Middle frontal gyrus (tissue), 1 donor: ENCODE measurements around the gene FRMPD2.
"Not testable (repeated sequence)": the region's sequence is repeated elsewhere in the genome, so short reads cannot be mapped to it uniquely, and the experiment has no call there.

Experiments used
- DNase-seq: peaks from one replicate; pipeline ENCODE4 v3.0.0-alpha.2; 2015; ENCODE audit warnings: low spot score; ENCODE audit errors: extremely low spot score

FRMPD2 gene

GRCh38 chr10:48288661-48289060 lies 14.2 kb upstream of the FRMPD2 start:
- no peak for DNase-seq

GRCh38 chr10:48287417-48288391 lies 13.2 kb upstream of the FRMPD2 start:
- peak; percentile 43 for DNase-seq

- no peak for DNase-seq
These were observed 11.9 kb upstream of the FRMPD2 start for GRCh38 chr10:48286356-48286755.

- DNase-seq = no peak
These were observed 11.2 kb upstream of the FRMPD2 start for GRCh38 chr10:48285710-48286109.

GRCh38 chr10:48284811-48285210 lies 10.3 kb upstream of the FRMPD2 start:
- DNase-seq = no peak

GRCh38 chr10:48284002-48284546 lies 9.6 kb upstream of the FRMPD2 start:
- DNase-seq = no peak

- DNase-seq = no peak
These were observed 8.3 kb upstream of the FRMPD2 start for GRCh38 chr10:48282829-48283228.

- DNase-seq = not testable (repeated sequence)
These were observed 7.2 kb upstream of the FRMPD2 start for GRCh38 chr10:48281697-48282096.

GRCh38 chr10:48279081-48279751 lies 4.7 kb upstream of the FRMPD2 start:
- no peak for DNase-seq

GRCh38 chr10:48277093-48277492 lies 2.6 kb upstream of the FRMPD2 start:
- no peak for DNase-seq

- DNase-seq = no peak
These were observed 755 bp downstream of the FRMPD2 start for GRCh38 chr10:48273741-48274140.

GRCh38 chr10:48272682-48273081 lies 1.8 kb downstream of the FRMPD2 start:
- DNase-seq = no peak

- no peak for DNase-seq
These were observed 3.3 kb downstream of the FRMPD2 start for GRCh38 chr10:48271047-48271730.

- DNase-seq = no peak
These were observed 8.0 kb downstream of the FRMPD2 start for GRCh38 chr10:48266528-48266927.

GRCh38 chr10:48258105-48258504 lies 16.4 kb downstream of the FRMPD2 start:
- DNase-seq = no peak

- no peak for DNase-seq
These were observed 17.0 kb downstream of the FRMPD2 start for GRCh38 chr10:48257407-48257961.

- no peak for DNase-seq
These were observed 18.8 kb downstream of the FRMPD2 start for GRCh38 chr10:48255722-48256121.

- no peak for DNase-seq
These were observed 19.6 kb downstream of the FRMPD2 start for GRCh38 chr10:48254750-48255512.

GRCh38 chr10:48253970-48254657 lies 20.4 kb downstream of the FRMPD2 start:
- DNase-seq = no peak

- no peak for DNase-seq
These were observed 22.2 kb downstream of the FRMPD2 start for GRCh38 chr10:48252354-48252650.
